D721Med (cell line): Measurements from ENCODE around the gene HEATR5B.
"Not testable (repeated sequence)": the region's sequence is repeated elsewhere in the genome, so short reads cannot be mapped to it uniquely, and the experiment has no call there.

ENCODE experiments used
- DNase-seq: peaks from one replicate; pipeline ENCODE4 v3.0.0; 2011; ENCODE audit warnings: low spot score; ENCODE audit not compliant: insufficient read length
- FAIRE-seq: peaks from 2 replicates; lab custom pipeline; 2011; peaks lifted over from hg19 to GRCh38; lab: Jason Lieb, UNC
- CTCF ChIP-seq: IDR thresholded peaks from 2 replicates; pipeline ENCODE4 v1.5.1; 2012; ENCODE audit warnings: mild to moderate bottlenecking, control low read depth; ENCODE audit not compliant: insufficient read depth; ENCODE audit errors: missing control alignments

Gene HEATR5B

DNA sequence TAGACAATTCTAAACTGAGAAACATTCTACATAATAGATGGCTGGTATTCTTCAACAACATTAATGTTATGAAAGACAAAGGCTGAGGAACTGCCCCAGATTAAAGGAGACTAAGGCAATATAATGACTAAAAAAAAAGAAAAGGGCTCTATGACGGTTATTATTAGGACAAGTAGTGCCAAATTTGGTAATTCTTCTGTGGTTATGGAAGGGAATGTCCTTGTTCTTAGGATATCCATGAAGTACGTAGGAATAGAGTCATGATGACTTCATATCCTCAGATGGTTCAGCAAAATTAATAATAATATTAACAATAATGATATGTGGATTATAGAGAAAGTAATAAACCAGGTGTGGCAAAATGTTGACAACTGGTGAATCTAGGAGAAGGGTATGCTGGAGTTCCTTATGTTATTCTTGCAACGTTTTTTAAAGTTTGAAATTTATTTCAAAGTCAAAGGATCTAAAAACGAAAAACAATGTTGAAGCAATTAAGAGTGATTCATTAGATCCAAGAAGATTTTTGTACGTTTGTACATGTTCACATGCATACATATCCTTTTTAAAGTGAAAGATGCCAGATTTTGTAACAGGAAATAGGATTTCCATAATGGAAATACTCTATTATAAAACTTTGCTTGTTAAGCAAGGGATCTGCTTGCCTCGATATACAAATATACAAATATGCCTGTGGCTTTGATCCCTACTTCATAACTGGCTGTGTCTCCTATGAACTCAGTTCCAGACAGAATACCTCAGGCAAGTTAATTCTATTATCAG is 90.1 kb downstream of the HEATR5B start:
- DNase-seq (no peak), FAIRE-seq (no peak)
- TF ChIP-seq CTCF = no peak

GRCh38 chr2:36988008-36988407 is 96.2 kb downstream of the HEATR5B start:
- DNase-seq (no peak), FAIRE-seq (no peak)
- no peak for TF ChIP-seq CTCF

GRCh38 chr2:36982467-36982866 is 101.7 kb downstream of the HEATR5B start:
- FAIRE-seq (no peak), DNase-seq (no peak)
- TF ChIP-seq CTCF = no peak

DNA sequence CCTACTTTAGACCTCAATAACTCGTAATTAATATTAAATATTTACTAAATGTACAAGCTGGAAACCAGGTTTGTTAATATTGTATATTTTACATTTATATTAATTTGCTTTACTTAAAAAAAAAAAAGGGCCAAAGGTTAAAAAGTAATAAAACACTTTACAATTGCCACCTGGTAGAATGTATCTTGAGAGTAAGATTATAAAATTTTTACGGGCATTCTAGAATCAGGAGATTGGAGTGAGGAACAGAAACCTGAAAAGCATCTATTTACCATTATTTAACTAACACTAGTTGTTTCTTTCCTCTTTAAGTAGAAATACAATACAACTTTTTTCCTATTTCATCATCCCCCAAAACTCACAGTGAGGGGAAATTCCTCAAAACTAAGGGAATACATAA is 102.3 kb downstream of the HEATR5B start:
- no peak for TF ChIP-seq CTCF
- no peak for DNase-seq
- no peak for FAIRE-seq

DNA sequence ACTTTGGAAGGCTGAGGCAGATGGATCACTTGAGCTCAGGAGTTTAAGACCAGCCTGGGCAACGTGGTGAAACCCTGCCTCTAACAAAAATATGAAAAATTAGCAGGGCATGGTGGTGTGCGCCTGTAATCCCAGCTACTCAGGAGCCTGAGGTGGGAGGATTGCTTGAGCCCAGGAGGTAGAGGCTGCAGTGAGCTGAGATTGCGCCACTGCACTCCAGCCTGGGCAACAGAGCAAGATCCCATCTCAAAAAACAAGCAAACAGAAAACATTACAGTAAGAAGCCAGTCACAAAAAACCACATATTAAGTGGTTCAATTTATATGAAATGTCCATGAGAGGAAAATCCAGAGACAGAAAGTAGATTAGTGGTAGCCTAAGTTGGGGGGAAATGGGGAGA is 105.2 kb downstream of the HEATR5B start:
- not testable (repeated sequence) for FAIRE-seq, DNase-seq

- FAIRE-seq = no peak
- TF ChIP-seq CTCF = no peak
- no peak for DNase-seq
Measured at GRCh38 chr2:36976065-36976464, 108.1 kb downstream of the HEATR5B start.

DNA sequence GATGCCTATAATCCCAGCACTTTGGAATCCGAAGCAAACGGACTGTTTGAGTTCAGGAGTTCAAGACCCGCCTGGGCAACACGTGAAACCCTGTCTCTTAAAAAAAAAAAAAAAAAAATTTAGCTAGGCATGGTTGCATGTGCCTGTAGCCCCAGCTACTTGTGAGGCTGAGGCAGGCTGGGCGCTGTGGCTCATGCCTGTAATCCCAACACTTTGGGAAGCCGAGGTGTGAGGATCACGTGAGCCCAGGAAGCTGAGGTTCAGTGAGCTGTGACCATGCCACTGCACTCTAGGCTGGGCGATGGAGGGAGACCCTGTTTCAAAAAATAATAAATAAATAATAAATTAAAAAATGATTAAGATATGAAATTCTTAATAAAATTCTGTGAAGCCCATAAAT is 108.9 kb downstream of the HEATR5B start:
- TF ChIP-seq CTCF = no peak
- no peak for FAIRE-seq

More for the DNA sequence above, 108.9 kb downstream of the HEATR5B start:
- no peak for DNase-seq
